ENCODE data around the gene ZNF160.
"Not testable (repeated sequence)": the region's sequence is repeated elsewhere in the genome, so short reads cannot be mapped to it uniquely, and the experiment has no call there.

The ZNF160 gene

GRCh38 chr19:53131085-53131590 is 27.9 kb upstream of the ZNF160 start:
- no peak overlapping the region for H3K4me3 ChIP-seq (ENCODE audit: low read depth, low read length)
- in situ Hi-C loops (cut with HindIII; ENCODE audit: low sequenced_read_pairs) = no loop called here
- no peak for TF ChIP-seq CTCF (IDR thresholded peaks at IDR 0.05; ENCODE audit: low read depth, low read length)

GRCh38 chr19:53130506-53130905 is 27.3 kb upstream of the ZNF160 start:
- H3K4me3 ChIP-seq (ENCODE audit: low read depth, low read length) = no peak overlapping the region
- in situ Hi-C loops (cut with HindIII; ENCODE audit: low sequenced_read_pairs) = no loop called here
- no peak for TF ChIP-seq CTCF (IDR thresholded peaks at IDR 0.05; ENCODE audit: low read depth, low read length)
- no peak for DNase-seq (ENCODE audit: low read depth, low spot score)

More at GRCh38 chr19:53131085-53131590, 27.9 kb upstream of the ZNF160 start:
- no peak for DNase-seq (ENCODE audit: low read depth, low spot score)

GRCh38 chr19:53126733-53127526 is 23.7 kb upstream of the ZNF160 start:
- in situ Hi-C loops (cut with HindIII; ENCODE audit: low sequenced_read_pairs); H3K4me3 ChIP-seq (ENCODE audit: low read depth, low read length); DNase-seq (ENCODE audit: low read depth, low spot score): not testable (repeated sequence)

- in situ Hi-C loops (cut with HindIII; ENCODE audit: low sequenced_read_pairs) = no loop called here
- no peak for DNase-seq (ENCODE audit: low read depth, low spot score)
- no peak overlapping the region for H3K4me3 ChIP-seq (ENCODE audit: low read depth, low read length)
- TF ChIP-seq CTCF (IDR thresholded peaks at IDR 0.05; ENCODE audit: low read depth, low read length) = no peak
These were observed 20.2 kb upstream of the ZNF160 start for GRCh38 chr19:53123400-53123799.

- DNase-seq (ENCODE audit: low read depth, low spot score) = no peak
- in situ Hi-C loops (cut with HindIII; ENCODE audit: low sequenced_read_pairs) = no loop called here
- no peak for TF ChIP-seq CTCF (IDR thresholded peaks at IDR 0.05; ENCODE audit: low read depth, low read length)
- H3K4me3 ChIP-seq (ENCODE audit: low read depth, low read length) = no peak overlapping the region
These were observed 9.1 kb upstream of the ZNF160 start for GRCh38 chr19:53112286-53112685.

GRCh38 chr19:53109527-53109926 is 6.3 kb upstream of the ZNF160 start:
- TF ChIP-seq CTCF (IDR thresholded peaks at IDR 0.05; ENCODE audit: low read depth, low read length) = no peak
- H3K4me3 ChIP-seq (ENCODE audit: low read depth, low read length) = no peak overlapping the region
- in situ Hi-C loops (cut with HindIII; ENCODE audit: low sequenced_read_pairs) = no loop called here
- no peak for DNase-seq (ENCODE audit: low read depth, low spot score)

GRCh38 chr19:53102756-53103233 is 427 bp downstream of the ZNF160 start:
- in situ Hi-C loops (cut with HindIII; ENCODE audit: low sequenced_read_pairs) = no loop called here
- TF ChIP-seq CTCF (IDR thresholded peaks at IDR 0.05; ENCODE audit: low read depth, low read length) = no peak
- DNase-seq (ENCODE audit: low read depth, low spot score) = peak; percentile 32
- H3K4me3 ChIP-seq (ENCODE audit: low read depth, low read length) = peak overlapping the region; percentile 95
